Measurements from ENCODE around the gene LGALS9B.
A peak's percentile ranks its signal among the peaks of the same experiment; 100 is the strongest.
"Not testable (repeated sequence)": the region's sequence is repeated elsewhere in the genome, so short reads cannot be mapped to it uniquely, and the experiment has no call there.

LGALS9B gene

DNA sequence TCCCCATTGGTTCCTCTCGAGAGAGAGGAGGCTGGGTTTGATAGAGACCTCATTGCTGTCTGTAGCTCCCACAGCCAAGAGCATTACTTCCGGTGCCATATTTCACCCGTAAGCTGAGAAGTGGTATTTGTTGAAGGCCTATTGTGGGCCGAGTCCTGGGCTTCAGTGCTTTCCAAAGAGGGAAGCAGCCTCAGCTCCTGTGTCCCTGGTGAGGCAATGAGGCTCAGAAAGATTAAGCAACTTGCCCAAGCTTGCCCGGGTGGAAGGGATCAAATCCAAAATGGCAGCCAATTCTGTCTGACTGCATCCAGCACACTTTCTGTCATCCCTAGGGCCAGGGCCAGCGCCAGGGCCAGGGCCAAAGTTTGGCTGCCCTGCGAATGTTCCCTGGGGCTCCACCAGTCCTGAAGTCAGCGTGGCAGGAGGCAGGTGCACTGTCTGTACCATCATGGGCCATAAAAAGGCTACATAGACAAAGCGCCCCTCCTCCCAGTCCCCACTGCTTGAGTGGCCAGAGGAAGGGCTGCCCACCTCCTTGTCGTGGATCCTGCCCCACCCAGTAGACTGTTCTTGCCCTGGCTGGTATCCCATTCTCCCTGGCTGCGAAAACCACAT is 13.4 kb downstream of the LGALS9B start:
- not testable (repeated sequence) for H3K27ac Mint-ChIP-seq; H3K4me1 Mint-ChIP-seq (ENCODE audit: low read depth); H3K36me3 Mint-ChIP-seq (ENCODE audit: low read depth); H3K4me3 Mint-ChIP-seq; H3K9me3 Mint-ChIP-seq; DNase-seq (ENCODE audit: low spot score); H3K27me3 Mint-ChIP-seq (ENCODE audit: low read depth)

DNA sequence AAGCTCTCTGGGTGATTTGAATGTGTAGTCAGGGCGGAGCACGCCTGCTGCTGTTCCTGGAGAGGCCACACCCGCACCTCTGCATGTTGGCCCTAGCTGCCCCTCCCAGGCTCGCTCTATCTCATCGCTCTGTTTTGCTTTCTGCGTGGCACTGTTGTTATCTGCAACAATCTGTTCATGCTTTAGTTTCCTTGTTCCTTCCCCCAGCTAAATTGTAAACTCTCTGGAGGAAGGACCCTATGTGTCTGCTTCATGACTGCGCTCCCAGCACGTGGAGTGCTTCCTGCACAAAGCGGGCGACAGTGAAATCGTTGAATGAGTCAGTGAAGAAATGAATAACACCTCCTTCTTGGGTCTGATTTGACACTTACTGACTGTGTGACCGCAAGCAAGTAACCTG is 16.5 kb downstream of the LGALS9B start:
- Mint-ChIP-seq H3K4me3 (peak overlapping the region; percentile 64), H3K27ac (peak overlapping the region; percentile 87)
- H3K27me3 Mint-ChIP-seq (ENCODE audit: low read depth); H3K9me3 Mint-ChIP-seq; H3K4me1 Mint-ChIP-seq (ENCODE audit: low read depth); H3K36me3 Mint-ChIP-seq (ENCODE audit: low read depth): not testable (repeated sequence)
- peak; percentile 74 for DNase-seq (ENCODE audit: low spot score)

DNA sequence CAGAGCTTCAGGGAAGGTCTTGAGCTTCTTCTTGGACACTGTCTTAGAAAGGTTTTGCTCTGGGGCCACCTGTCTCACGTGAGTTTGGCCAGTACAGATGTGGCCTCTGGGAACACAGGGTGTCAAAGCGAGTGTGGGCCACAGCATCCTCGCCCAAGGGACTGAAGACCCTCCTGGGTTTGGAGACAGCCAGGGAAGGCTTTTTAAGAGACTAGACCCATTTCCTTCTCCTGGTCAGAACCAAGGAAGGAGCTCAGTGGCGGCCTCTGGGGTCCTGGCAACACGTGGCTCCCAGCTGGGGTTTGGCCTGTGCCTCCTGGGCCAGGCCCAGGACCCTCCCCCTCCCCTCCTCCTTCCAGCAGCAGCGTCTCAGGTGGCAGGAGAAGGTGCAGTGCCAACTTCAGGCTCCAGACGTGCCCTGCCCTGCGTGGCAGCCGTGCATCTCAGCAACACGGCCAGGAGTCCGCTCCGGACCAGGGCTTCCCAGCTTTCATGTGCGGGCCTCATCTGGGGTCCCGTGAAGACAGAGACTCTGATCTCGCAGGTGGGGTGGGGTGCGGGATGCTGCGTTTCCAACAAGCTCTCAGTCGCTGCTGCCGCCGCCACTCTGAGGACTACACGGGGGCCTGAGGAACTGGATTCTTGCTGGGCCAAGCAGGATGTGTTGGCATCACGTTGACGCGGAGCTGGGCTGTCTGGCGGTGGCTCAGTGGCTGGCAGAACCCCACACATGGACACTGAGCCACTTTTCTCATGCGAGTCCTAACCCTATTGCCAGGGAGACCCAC is 19.6 kb downstream of the LGALS9B start:
- DNase-seq (ENCODE audit: low spot score); H3K9me3 Mint-ChIP-seq; H3K36me3 Mint-ChIP-seq (ENCODE audit: low read depth): not testable (repeated sequence)

DNA sequence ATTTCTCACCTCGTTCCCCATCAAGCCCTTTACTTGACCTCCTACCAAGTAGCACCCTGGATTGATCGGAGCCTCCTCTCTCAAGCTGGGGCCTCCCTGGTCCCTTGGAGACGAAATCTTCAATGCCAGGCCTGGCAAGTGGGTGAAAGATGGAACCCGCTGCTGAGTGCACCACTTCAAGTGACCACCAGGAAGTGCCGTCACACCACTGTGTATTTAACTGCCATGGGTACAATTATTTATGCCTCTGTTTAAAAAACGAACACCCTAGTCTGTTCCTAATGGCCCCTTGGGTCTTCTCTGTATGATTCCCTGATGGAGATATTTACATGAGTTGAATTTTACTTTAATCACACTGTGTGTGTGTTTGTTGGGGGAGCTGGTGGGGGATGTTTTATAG is 20.4 kb downstream of the LGALS9B start:
- not testable (repeated sequence) for H3K4me3 Mint-ChIP-seq; H3K4me1 Mint-ChIP-seq (ENCODE audit: low read depth); DNase-seq (ENCODE audit: low spot score); H3K9me3 Mint-ChIP-seq; H3K27me3 Mint-ChIP-seq (ENCODE audit: low read depth); H3K27ac Mint-ChIP-seq; H3K36me3 Mint-ChIP-seq (ENCODE audit: low read depth)

More for the DNA sequence above, 19.6 kb downstream of the LGALS9B start:
- H3K4me3 Mint-ChIP-seq; H3K4me1 Mint-ChIP-seq (ENCODE audit: low read depth); H3K27ac Mint-ChIP-seq; H3K27me3 Mint-ChIP-seq (ENCODE audit: low read depth): not testable (repeated sequence)

DNA sequence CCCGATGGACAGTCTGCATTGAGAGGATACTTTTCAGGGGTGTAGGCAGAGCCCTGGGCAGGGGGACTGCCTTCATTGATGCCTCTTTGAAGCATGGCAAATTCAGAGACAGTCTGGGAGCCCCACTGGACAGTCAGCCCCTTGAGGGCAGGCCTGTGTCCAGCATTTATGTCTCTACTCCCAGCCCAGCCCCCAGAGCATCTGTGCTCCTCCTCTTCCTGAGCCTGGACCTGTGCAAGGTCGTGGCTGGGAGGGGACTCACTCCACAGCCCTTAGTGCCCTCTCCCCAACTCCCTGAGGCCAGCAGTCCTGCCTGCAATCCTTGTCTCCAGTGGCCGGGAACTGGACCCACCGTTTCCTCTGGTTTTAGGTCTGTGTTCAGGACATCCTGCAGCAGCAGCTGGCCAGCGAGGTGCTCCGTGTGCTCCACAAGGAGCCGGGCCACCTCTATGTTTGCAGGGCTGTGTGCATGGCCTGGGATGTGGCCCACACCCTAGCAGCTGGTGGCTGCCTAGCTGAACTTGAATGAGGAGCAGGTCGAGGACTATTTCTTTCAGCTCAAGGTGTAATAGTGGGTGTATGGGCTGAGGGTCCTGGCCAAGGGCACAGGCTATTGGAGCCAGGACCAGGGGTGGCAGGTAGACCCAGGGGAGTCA is 22.6 kb downstream of the LGALS9B start:
- not testable (repeated sequence) for H3K27me3 Mint-ChIP-seq (ENCODE audit: low read depth); H3K4me1 Mint-ChIP-seq (ENCODE audit: low read depth); H3K4me3 Mint-ChIP-seq; DNase-seq (ENCODE audit: low spot score); H3K36me3 Mint-ChIP-seq (ENCODE audit: low read depth); H3K9me3 Mint-ChIP-seq; H3K27ac Mint-ChIP-seq

DNA sequence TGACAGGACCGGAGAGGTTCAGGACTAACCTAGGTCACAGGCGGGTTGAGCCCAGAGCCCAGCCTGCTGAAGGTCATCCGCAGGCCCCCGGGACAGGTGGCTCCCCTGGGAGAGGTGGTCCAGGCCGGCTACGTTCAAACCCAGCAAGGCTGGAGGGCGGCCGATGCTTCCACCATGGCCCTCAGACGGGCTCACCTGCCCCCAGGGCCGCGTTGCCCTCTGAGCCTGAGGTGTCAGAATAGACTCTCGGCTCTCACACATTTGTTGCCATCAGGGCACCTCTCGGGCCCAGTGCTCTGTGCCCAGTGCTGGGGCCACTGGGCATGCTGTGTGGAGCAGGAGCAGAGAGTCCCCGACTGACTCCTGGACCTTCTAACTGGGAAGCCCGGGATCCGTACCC is 23.2 kb downstream of the LGALS9B start:
- H3K4me3 Mint-ChIP-seq; H3K27me3 Mint-ChIP-seq (ENCODE audit: low read depth); H3K27ac Mint-ChIP-seq; H3K4me1 Mint-ChIP-seq (ENCODE audit: low read depth); DNase-seq (ENCODE audit: low spot score); H3K36me3 Mint-ChIP-seq (ENCODE audit: low read depth); H3K9me3 Mint-ChIP-seq: not testable (repeated sequence)

DNA sequence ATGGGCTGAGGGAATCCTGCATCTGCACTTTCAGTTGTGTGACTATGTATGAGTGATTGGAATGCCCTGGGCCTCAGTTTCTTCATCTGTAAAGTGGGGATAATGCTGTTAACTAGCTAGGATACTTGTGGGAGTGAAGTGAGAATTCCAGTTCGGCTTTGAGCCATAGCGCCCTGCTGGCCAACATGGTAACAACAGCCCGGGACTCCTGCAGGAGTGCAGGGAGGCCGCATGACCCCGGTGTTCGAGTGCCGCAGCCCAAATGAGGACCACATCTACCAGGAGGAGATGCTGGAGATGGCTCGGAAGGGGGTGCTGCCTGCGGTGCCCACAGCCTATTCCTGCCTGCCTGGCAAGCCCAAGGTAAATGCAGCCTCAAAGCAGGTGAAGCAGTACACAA is 23.7 kb downstream of the LGALS9B start:
- H3K36me3 Mint-ChIP-seq (ENCODE audit: low read depth); H3K4me1 Mint-ChIP-seq (ENCODE audit: low read depth); H3K27me3 Mint-ChIP-seq (ENCODE audit: low read depth); H3K9me3 Mint-ChIP-seq; DNase-seq (ENCODE audit: low spot score); H3K27ac Mint-ChIP-seq; H3K4me3 Mint-ChIP-seq: not testable (repeated sequence)

DNA sequence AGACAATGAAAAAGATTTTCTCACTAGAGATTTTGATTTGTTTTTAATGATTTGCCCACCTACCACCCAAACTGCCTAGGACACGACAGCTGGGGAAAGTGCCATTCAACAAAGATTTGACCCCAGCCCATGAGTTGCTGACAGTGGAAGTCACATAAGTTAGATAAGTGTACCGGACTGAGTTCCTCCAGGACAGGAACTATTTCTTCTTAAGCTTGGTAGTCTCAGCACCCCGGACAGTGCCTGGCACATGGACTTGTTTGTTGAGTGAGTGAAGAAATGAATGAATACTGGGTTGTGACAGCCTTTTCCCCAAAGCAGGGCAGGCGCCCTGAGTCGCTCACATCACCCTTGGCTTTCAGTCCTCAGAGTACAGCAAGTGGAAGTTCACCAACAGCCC is 26.7 kb downstream of the LGALS9B start:
- not testable (repeated sequence) for H3K9me3 Mint-ChIP-seq

DNA sequence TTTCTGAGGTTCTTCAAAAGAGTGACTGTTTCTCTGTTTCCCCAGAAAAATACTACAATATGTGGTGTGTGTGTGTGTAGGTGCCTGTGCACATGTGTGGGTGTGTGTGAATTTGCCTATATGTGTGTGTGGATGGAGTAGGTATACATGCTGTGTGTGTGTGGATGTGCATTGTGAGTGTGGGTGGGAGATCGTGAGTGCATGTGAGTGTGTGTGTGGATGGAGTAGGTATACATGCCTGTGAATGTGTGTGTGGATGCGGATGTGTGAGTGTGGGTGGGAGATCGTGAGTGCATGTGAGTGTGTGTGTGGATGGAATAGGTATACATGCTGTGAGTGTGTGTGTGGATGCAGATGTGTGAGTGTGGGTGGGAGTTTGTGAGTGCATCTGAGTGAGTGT is 32.2 kb downstream of the LGALS9B start:
- H3K4me3 Mint-ChIP-seq; H3K9me3 Mint-ChIP-seq; DNase-seq (ENCODE audit: low spot score); H3K27me3 Mint-ChIP-seq (ENCODE audit: low read depth); H3K27ac Mint-ChIP-seq; H3K4me1 Mint-ChIP-seq (ENCODE audit: low read depth); H3K36me3 Mint-ChIP-seq (ENCODE audit: low read depth): not testable (repeated sequence)

More for the DNA sequence above, 26.7 kb downstream of the LGALS9B start:
- not testable (repeated sequence) for H3K27me3 Mint-ChIP-seq (ENCODE audit: low read depth); H3K4me3 Mint-ChIP-seq; DNase-seq (ENCODE audit: low spot score); H3K4me1 Mint-ChIP-seq (ENCODE audit: low read depth); H3K27ac Mint-ChIP-seq; H3K36me3 Mint-ChIP-seq (ENCODE audit: low read depth)

DNA sequence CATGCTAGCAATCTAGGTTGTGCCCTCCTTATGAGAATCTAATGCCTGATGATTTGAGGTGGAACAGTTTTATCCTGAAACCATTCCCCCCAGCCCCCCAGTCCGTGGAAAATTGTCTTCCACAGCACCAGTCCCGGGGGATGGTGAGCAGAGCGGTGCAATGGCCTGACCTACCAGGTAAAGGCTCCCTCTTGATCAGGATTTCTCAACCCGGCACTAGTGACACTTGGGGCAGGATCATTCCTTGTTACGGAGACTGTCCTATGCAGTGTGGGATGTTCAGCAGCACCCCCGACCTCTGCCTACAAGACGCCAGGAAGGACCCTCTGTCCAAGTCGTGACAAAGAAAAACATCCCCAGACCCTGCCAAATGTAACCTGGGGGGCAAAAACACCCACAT is 34.0 kb downstream of the LGALS9B start:
- not testable (repeated sequence) for H3K9me3 Mint-ChIP-seq; H3K4me1 Mint-ChIP-seq (ENCODE audit: low read depth); H3K36me3 Mint-ChIP-seq (ENCODE audit: low read depth); H3K4me3 Mint-ChIP-seq; H3K27ac Mint-ChIP-seq; H3K27me3 Mint-ChIP-seq (ENCODE audit: low read depth); DNase-seq (ENCODE audit: low spot score)

DNA sequence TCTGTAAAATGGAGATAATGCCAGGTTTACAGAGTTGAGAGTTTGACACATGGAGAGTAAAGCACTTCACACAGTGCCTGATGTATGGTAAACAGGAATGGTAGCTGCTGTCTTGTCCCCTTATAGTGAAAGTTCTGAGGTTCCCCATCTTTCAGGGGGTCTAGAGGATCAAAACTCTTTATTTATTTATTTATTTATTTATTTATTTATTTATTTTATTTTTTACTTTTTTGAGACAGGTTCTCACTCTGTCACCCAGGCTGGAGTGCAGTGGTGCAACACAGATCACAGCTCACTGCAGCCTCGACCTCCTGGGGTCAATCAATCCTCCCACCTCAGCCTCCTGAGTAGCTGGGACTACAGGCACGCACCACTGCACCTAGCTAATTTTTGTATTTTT is 40.1 kb downstream of the LGALS9B start:
- not testable (repeated sequence) for H3K4me1 Mint-ChIP-seq (ENCODE audit: low read depth); DNase-seq (ENCODE audit: low spot score); H3K9me3 Mint-ChIP-seq; H3K36me3 Mint-ChIP-seq (ENCODE audit: low read depth); H3K4me3 Mint-ChIP-seq; H3K27ac Mint-ChIP-seq; H3K27me3 Mint-ChIP-seq (ENCODE audit: low read depth)

DNA sequence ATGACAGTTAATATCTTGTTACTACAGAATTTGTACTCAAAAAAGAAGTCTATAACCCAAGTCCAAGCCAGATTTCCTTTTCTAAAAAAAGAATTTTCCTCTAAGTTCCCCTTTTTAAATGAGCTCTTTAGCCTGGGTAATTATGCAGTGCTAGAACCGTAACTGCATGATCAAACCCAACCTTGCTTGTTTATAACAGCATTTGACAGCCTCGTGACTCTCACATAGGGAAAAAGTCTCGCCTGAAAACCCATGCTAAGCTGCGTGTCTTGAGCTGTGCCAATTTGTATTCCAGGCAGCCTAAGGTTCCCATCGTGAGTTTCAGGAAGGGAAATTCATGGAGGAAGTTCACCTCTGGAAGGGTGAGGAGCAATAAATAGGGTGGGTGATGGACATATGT is 44.5 kb downstream of the LGALS9B start:
- not testable (repeated sequence) for DNase-seq (ENCODE audit: low spot score); H3K9me3 Mint-ChIP-seq; H3K27me3 Mint-ChIP-seq (ENCODE audit: low read depth); H3K4me3 Mint-ChIP-seq; H3K36me3 Mint-ChIP-seq (ENCODE audit: low read depth); H3K27ac Mint-ChIP-seq; H3K4me1 Mint-ChIP-seq (ENCODE audit: low read depth)

DNA sequence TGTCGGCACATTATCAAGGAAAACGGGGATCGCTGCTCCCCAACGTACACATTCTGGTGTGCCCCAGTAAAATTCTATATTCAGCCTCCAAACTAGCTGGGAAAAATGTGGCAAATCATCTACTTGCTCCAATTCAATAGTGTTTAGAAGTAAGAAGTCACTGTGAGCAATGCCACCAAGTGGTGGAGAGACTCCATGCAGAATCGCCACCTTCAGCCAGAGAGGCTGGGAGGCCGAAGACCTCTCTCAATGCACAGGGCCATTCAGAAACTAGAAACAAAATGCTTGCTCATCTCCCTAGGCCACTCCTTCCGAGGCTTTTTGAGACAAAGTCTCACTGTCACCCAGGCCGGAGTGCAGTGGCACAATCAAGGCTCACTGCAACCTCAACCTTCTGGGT is 48.5 kb downstream of the LGALS9B start:
- H3K27ac Mint-ChIP-seq; DNase-seq (ENCODE audit: low spot score); H3K36me3 Mint-ChIP-seq (ENCODE audit: low read depth); H3K27me3 Mint-ChIP-seq (ENCODE audit: low read depth); H3K4me1 Mint-ChIP-seq (ENCODE audit: low read depth); H3K4me3 Mint-ChIP-seq; H3K9me3 Mint-ChIP-seq: not testable (repeated sequence)

DNA sequence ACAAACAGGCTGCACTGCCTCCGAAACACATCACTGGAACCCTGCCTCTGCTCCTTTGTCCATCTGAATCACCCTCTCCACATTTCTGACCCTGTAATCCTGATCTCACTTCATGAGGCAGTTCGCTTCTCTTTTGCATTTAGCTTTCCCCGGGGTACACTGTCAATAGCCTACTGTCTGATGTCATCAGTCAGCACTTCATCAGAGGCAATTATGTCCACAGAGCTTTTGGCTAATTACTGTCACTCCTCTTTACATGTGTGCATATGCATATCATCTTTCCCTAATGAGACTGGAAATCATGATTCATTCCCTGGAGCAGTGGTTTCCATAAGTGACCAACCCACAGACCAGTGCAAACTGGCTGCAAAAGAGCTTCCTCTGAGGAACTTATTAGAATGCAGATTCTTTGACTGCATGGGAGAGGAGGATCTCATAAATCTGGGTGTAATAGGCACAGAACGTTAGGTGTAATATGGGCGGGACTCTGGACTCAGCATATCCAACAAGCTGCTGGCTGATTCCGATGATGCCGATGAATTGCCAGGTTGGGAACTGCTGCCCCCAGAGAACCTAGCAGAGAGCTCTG is 49.8 kb downstream of the LGALS9B start:
- H3K36me3 Mint-ChIP-seq (ENCODE audit: low read depth); H3K4me3 Mint-ChIP-seq; H3K9me3 Mint-ChIP-seq; H3K4me1 Mint-ChIP-seq (ENCODE audit: low read depth); DNase-seq (ENCODE audit: low spot score); H3K27ac Mint-ChIP-seq; H3K27me3 Mint-ChIP-seq (ENCODE audit: low read depth): not testable (repeated sequence)
